Measurements from ENCODE around the gene CSF2.

CSF2 gene

GRCh38 chr5:132073231-132074013, at the start of gene CSF2:
TSS of gene CSF2 (plus strand) at chr5:132073789. CDS start at chr5:132073824, 35 bp downstream.
- Histone ChIP-seq H3K36me3 (ENCODE audit: control insufficient read depth, insufficient read depth, low read length) (no peaks in the 10 kb centered on the region), H3K9ac (ENCODE audit: low read length) (no peak within 1 kb of the TSS), H3K4me3 (ENCODE audit: low read length) (no peak within 1 kb of the TSS), H3K27me3 (ENCODE audit: control insufficient read depth, insufficient read depth, low read length) (no peaks in the 10 kb centered on the region), H3K9me3 (ENCODE audit: control insufficient read depth, low read length) (no peaks in the 10 kb centered on the region), H3K4me1 (ENCODE audit: control insufficient read depth, insufficient read depth, low read length) (peaks cover 40% of the 10 kb centered on the region)

- Histone ChIP-seq H3K36me3 (ENCODE audit: control insufficient read depth, insufficient read depth, low read length) (no peaks in the 10 kb centered on the region), H3K4me3 (ENCODE audit: low read length) (no peak overlapping the region), H3K9ac (ENCODE audit: low read length) (no peak overlapping the region), H3K4me1 (ENCODE audit: control insufficient read depth, insufficient read depth, low read length) (no peaks in the 10 kb centered on the region), H3K9me3 (ENCODE audit: control insufficient read depth, low read length) (no peaks in the 10 kb centered on the region), H3K27me3 (ENCODE audit: control insufficient read depth, insufficient read depth, low read length) (no peaks in the 10 kb centered on the region)
Observed at GRCh38 chr5:132024117-132024435, 49.5 kb upstream of the CSF2 start.

- Histone ChIP-seq H3K27me3 (ENCODE audit: control insufficient read depth, insufficient read depth, low read length) (no peaks in the 10 kb centered on the region), H3K4me3 (ENCODE audit: low read length) (no peak overlapping the region), H3K4me1 (ENCODE audit: control insufficient read depth, insufficient read depth, low read length) (no peaks in the 10 kb centered on the region), H3K36me3 (ENCODE audit: control insufficient read depth, insufficient read depth, low read length) (no peaks in the 10 kb centered on the region), H3K9ac (ENCODE audit: low read length) (no peak overlapping the region), H3K9me3 (ENCODE audit: control insufficient read depth, low read length) (no peaks in the 10 kb centered on the region)
Observed at GRCh38 chr5:132024789-132025402, 48.7 kb upstream of the CSF2 start.

GRCh38 chr5:132025403-132025971, 48.1 kb upstream of the CSF2 start:
- H3K27me3 ChIP-seq (ENCODE audit: control insufficient read depth, insufficient read depth, low read length) = no peaks in the 10 kb centered on the region
- no peaks in the 10 kb centered on the region for H3K9me3 ChIP-seq (ENCODE audit: control insufficient read depth, low read length)
- H3K9ac ChIP-seq (ENCODE audit: low read length) = no peak overlapping the region
- H3K36me3 ChIP-seq (ENCODE audit: control insufficient read depth, insufficient read depth, low read length) = no peaks in the 10 kb centered on the region
- H3K4me3 ChIP-seq (ENCODE audit: low read length) = no peak overlapping the region
- no peaks in the 10 kb centered on the region for H3K4me1 ChIP-seq (ENCODE audit: control insufficient read depth, insufficient read depth, low read length)

GRCh38 chr5:132026516-132027008, 47.0 kb upstream of the CSF2 start:
- Histone ChIP-seq H3K4me3 (ENCODE audit: low read length) (no peak overlapping the region), H3K9ac (ENCODE audit: low read length) (no peak overlapping the region), H3K9me3 (ENCODE audit: control insufficient read depth, low read length) (no peaks in the 10 kb centered on the region), H3K36me3 (ENCODE audit: control insufficient read depth, insufficient read depth, low read length) (no peaks in the 10 kb centered on the region), H3K27me3 (ENCODE audit: control insufficient read depth, insufficient read depth, low read length) (no peaks in the 10 kb centered on the region), H3K4me1 (ENCODE audit: control insufficient read depth, insufficient read depth, low read length) (no peaks in the 10 kb centered on the region)

- no peaks in the 10 kb centered on the region for H3K4me1 ChIP-seq (ENCODE audit: control insufficient read depth, insufficient read depth, low read length)
- H3K36me3 ChIP-seq (ENCODE audit: control insufficient read depth, insufficient read depth, low read length) = no peaks in the 10 kb centered on the region
- no peak overlapping the region for H3K9ac ChIP-seq (ENCODE audit: low read length)
- H3K27me3 ChIP-seq (ENCODE audit: control insufficient read depth, insufficient read depth, low read length) = no peaks in the 10 kb centered on the region
- H3K9me3 ChIP-seq (ENCODE audit: control insufficient read depth, low read length) = no peaks in the 10 kb centered on the region
- no peak overlapping the region for H3K4me3 ChIP-seq (ENCODE audit: low read length)
Observed at GRCh38 chr5:132027027-132027426, 46.6 kb upstream of the CSF2 start.

GRCh38 chr5:132029609-132030330, 43.8 kb upstream of the CSF2 start:
- Histone ChIP-seq H3K9ac (ENCODE audit: low read length) (no peak overlapping the region), H3K4me1 (ENCODE audit: control insufficient read depth, insufficient read depth, low read length) (no peaks in the 10 kb centered on the region), H3K27me3 (ENCODE audit: control insufficient read depth, insufficient read depth, low read length) (no peaks in the 10 kb centered on the region), H3K4me3 (ENCODE audit: low read length) (no peak overlapping the region), H3K36me3 (ENCODE audit: control insufficient read depth, insufficient read depth, low read length) (no peaks in the 10 kb centered on the region), H3K9me3 (ENCODE audit: control insufficient read depth, low read length) (no peaks in the 10 kb centered on the region)

- H3K4me1 ChIP-seq (ENCODE audit: control insufficient read depth, insufficient read depth, low read length) = no peaks in the 10 kb centered on the region
- H3K9me3 ChIP-seq (ENCODE audit: control insufficient read depth, low read length) = no peaks in the 10 kb centered on the region
- no peaks in the 10 kb centered on the region for H3K27me3 ChIP-seq (ENCODE audit: control insufficient read depth, insufficient read depth, low read length)
- H3K36me3 ChIP-seq (ENCODE audit: control insufficient read depth, insufficient read depth, low read length) = no peaks in the 10 kb centered on the region
- no peak overlapping the region for H3K4me3 ChIP-seq (ENCODE audit: low read length)
- H3K9ac ChIP-seq (ENCODE audit: low read length) = no peak overlapping the region
Observed at GRCh38 chr5:132030610-132031009, 43.0 kb upstream of the CSF2 start.

- Histone ChIP-seq H3K4me3 (ENCODE audit: low read length) (no peak overlapping the region), H3K4me1 (ENCODE audit: control insufficient read depth, insufficient read depth, low read length) (no peaks in the 10 kb centered on the region), H3K36me3 (ENCODE audit: control insufficient read depth, insufficient read depth, low read length) (no peaks in the 10 kb centered on the region), H3K9ac (ENCODE audit: low read length) (no peak overlapping the region), H3K9me3 (ENCODE audit: control insufficient read depth, low read length) (no peaks in the 10 kb centered on the region), H3K27me3 (ENCODE audit: control insufficient read depth, insufficient read depth, low read length) (no peaks in the 10 kb centered on the region)
Observed at GRCh38 chr5:132032196-132032595, 41.4 kb upstream of the CSF2 start.

- Histone ChIP-seq H3K36me3 (ENCODE audit: control insufficient read depth, insufficient read depth, low read length) (no peaks in the 10 kb centered on the region), H3K9me3 (ENCODE audit: control insufficient read depth, low read length) (no peaks in the 10 kb centered on the region), H3K4me3 (ENCODE audit: low read length) (no peak overlapping the region), H3K9ac (ENCODE audit: low read length) (no peak overlapping the region), H3K4me1 (ENCODE audit: control insufficient read depth, insufficient read depth, low read length) (no peaks in the 10 kb centered on the region), H3K27me3 (ENCODE audit: control insufficient read depth, insufficient read depth, low read length) (no peaks in the 10 kb centered on the region)
Observed at GRCh38 chr5:132033122-132033521, 40.5 kb upstream of the CSF2 start.

- H3K9me3 ChIP-seq (ENCODE audit: control insufficient read depth, low read length) = no peaks in the 10 kb centered on the region
- H3K9ac ChIP-seq (ENCODE audit: low read length) = no peak overlapping the region
- peaks cover 1% of the 10 kb centered on the region for H3K27me3 ChIP-seq (ENCODE audit: control insufficient read depth, insufficient read depth, low read length)
- H3K36me3 ChIP-seq (ENCODE audit: control insufficient read depth, insufficient read depth, low read length) = no peaks in the 10 kb centered on the region
- no peaks in the 10 kb centered on the region for H3K4me1 ChIP-seq (ENCODE audit: control insufficient read depth, insufficient read depth, low read length)
- no peak overlapping the region for H3K4me3 ChIP-seq (ENCODE audit: low read length)
Observed at GRCh38 chr5:132037353-132037752, 36.2 kb upstream of the CSF2 start.

GRCh38 chr5:132044207-132044606, 29.4 kb upstream of the CSF2 start:
- Histone ChIP-seq H3K4me3 (ENCODE audit: low read length) (no peak overlapping the region), H3K9me3 (ENCODE audit: control insufficient read depth, low read length) (no peaks in the 10 kb centered on the region), H3K36me3 (ENCODE audit: control insufficient read depth, insufficient read depth, low read length) (no peaks in the 10 kb centered on the region), H3K9ac (ENCODE audit: low read length) (no peak overlapping the region), H3K27me3 (ENCODE audit: control insufficient read depth, insufficient read depth, low read length) (peaks cover 13% of the 10 kb centered on the region), H3K4me1 (ENCODE audit: control insufficient read depth, insufficient read depth, low read length) (no peaks in the 10 kb centered on the region)
